ENCODE data around the gene APEH.

Gene APEH

DNA sequence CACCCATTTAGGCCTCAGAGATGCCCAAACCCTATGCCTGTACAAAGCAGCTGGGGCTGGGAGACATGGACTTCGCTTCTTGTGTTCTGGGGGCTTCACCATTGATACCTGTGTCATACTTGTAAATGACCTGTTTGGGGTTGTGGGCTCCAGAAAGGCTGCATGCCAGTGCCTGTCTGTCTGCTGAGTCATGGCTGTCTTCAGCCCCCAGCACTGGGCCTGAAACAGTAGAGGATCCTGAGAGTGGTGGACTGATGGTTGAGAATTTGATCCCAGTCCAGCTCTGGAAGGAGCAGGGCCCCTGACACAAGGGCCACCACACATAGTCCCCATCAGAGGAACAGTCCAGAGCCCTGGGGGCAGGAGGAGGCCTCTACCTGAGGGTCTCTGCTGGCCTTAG lies 24.6 kb upstream of the APEH start:
- H3K4me3 ChIP-seq (ENCODE audit: low read depth, low read length): no peak overlapping the region
- DNase-seq (ENCODE audit: low read depth): no peak
- no peak for TF ChIP-seq CTCF (IDR thresholded peaks at IDR 0.05; ENCODE audit: low read depth, low read length, missing control alignments)

GRCh38 chr3:49650177-49650576 lies 24.0 kb upstream of the APEH start:
- H3K4me3 ChIP-seq (ENCODE audit: low read depth, low read length): no peak overlapping the region
- TF ChIP-seq CTCF (IDR thresholded peaks at IDR 0.05; ENCODE audit: low read depth, low read length, missing control alignments): no peak
- no peak for DNase-seq (ENCODE audit: low read depth)

- no peak overlapping the region for H3K4me3 ChIP-seq (ENCODE audit: low read depth, low read length)
- no peak for DNase-seq (ENCODE audit: low read depth)
- TF ChIP-seq CTCF (IDR thresholded peaks at IDR 0.05; ENCODE audit: low read depth, low read length, missing control alignments): no peak
Observed at GRCh38 chr3:49650637-49651036, 23.5 kb upstream of the APEH start.

DNA sequence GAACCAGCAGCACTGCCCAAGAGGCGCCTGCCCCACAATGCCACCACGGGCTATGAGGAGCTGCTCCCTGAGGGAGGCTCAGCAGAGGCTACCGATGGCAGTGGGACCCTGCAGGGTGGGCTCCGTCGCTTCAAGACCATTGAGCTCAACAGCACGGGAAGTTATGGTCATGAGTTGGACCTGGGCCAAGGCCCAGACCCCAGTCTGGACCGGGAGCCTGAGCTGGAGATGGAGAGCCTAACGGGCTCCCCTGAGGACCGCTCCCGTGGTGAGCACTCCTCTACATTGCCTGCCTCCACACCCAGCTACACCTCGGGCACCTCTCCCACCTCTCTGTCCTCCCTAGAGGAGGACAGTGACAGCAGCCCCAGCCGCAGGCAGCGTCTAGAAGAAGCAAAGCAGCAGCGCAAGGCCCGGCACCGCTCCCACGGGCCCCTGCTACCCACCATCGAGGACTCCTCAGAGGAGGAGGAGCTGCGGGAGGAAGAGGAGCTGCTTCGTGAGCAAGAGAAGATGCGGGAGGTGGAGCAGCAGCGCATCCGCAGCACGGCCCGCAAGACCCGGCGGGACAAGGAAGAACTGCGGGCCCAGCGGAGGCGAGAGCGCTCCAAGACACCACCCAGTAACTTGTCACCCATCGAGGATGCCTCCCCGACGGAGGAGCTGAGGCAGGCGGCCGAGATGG lies 21.8 kb upstream of the APEH start:
- no peak for TF ChIP-seq CTCF (IDR thresholded peaks at IDR 0.05; ENCODE audit: low read depth, low read length, missing control alignments)
- no peak for DNase-seq (ENCODE audit: low read depth)
- no peak overlapping the region for H3K4me3 ChIP-seq (ENCODE audit: low read depth, low read length)

DNA sequence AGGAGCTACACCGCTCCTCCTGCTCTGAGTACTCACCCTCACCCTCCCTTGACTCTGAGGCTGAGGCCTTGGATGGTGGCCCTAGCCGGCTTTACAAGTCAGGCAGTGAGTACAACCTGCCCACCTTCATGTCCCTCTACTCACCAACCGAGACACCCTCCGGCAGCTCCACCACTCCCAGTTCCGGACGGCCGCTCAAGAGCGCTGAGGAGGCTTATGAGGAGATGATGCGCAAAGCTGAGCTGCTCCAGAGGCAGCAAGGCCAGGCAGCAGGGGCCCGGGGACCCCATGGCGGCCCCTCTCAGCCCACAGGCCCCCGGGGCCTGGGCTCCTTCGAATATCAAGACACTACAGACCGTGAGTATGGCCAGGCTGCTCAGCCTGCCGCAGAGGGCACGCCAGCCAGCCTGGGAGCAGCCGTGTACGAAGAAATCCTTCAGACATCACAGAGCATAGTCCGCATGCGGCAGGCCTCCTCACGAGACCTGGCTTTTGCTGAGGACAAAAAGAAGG lies 21.2 kb upstream of the APEH start:
- H3K4me3 ChIP-seq (ENCODE audit: low read depth, low read length): no peak overlapping the region
- DNase-seq (ENCODE audit: low read depth): no peak
- TF ChIP-seq CTCF (IDR thresholded peaks at IDR 0.05; ENCODE audit: low read depth, low read length, missing control alignments): no peak

DNA sequence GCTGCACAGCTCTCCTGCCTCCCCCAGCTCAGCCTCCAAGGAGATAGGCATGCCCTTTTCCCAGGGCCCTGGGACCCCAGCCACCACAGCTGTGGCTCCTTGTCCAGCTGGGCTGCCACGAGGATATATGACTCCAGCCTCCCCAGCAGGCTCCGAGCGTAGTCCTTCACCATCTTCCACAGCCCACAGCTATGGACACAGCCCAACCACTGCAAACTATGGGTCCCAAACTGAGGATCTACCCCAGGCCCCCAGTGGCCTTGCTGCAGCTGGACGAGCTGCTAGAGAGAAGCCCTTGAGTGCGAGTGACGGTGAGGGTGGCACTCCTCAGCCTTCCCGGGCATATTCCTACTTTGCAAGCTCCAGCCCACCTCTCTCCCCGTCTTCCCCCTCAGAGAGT lies 20.5 kb upstream of the APEH start:
- no peak for TF ChIP-seq CTCF (IDR thresholded peaks at IDR 0.05; ENCODE audit: low read depth, low read length, missing control alignments)

More for the DNA sequence above, 20.5 kb upstream of the APEH start:
- no peak for DNase-seq (ENCODE audit: low read depth)
- H3K4me3 ChIP-seq (ENCODE audit: low read depth, low read length): no peak overlapping the region

Data from GM12864 (cell line).